HG02759 (cell line): ENCODE data around the gene GPRIN1.
A peak's percentile ranks its signal among the peaks of the same experiment; 100 is the strongest.
"Not testable (repeated sequence)": the region's sequence is repeated elsewhere in the genome, so short reads cannot be mapped to it uniquely, and the experiment has no call there.

ENCODE experiments used
- ATAC-seq: cut with Tn5 transposase; IDR thresholded peaks from one replicate; pipeline ENCODE4 v1.9.1; 2021; ENCODE audit warnings: mild to moderate bottlenecking, moderate library complexity; ENCODE audit not compliant: unreplicated experiment

The GPRIN1 gene

DNA sequence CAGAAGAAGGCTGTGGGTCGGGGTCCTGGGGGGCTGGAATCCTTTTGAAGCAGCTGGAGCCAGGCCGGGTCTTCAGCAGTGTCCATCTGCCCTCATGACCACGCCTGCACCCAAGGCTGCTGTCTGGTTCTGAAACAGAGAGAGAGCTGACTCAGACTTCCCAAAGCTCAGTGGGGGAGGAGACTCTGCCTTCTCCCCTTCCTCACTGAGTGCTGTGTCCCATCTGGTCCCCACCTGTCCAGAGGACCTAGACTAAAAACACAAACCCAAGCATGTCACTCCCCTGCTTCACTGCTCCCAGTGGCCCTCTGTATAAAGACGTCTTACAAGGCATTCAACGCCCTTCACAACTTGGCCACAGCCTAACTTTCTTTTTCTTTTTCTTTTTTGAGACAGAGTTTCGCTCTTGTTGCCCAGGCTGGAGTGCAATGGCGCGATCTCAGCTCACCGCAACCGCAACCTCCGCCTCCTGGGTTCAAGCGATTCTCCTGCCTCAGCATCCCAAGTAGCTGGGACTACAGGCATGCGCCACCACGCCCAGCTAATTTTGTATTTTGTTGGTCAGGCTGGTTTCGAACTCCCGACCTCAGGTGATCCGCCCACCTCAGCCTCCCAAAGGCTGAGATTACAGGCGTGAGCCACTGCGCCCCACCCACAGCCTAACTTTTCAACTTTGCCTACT lies 10.1 kb downstream of the GPRIN1 start:
- not testable (repeated sequence) for ATAC-seq

DNA sequence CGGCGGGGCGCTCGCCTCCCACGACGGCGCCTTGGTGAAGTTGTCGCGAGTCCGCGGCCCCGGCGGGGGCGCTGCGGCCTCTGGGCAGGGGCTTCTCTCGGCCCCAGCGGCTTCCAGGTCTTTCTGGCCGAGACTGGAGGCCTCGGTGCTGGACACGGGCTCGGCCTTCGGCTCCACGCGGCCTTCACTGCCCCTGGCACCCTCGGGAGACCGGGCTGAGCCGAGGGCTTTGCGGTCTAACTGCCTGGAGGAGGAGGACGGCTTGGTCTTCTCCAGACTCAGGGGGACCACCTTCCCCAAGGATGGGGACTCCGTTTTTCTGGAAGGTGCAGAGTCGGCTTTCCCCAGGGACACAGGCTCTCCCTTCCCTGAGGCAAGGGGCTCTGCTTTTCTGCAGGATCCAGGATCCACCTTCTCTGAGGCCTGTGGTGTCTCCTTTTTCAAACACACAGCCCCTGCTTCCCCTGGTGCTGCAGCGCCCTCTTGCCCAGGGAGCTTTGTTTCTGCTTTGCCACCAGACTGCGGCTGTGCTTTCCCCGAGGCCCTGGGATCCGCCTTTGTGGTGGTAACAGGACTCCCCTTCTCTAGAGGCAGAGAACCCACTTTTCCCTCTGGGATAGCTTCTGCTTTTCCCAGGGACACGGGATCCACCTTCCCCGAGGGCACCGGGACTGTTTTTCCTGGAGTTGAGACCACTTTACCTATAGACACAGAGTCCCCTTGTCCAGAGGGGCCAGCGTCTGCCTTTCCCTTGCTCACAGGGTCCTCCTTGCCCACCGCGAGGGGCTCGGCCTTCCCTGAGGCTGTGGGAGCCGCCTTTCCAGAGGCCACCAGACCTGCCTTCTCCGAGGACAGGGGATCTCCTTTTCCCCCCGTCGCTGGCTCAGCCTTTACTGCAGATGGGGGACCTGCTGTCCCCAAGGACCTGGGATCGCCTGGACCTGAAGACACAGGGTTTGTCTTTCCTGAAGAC lies 12.3 kb downstream of the GPRIN1 start:
- ATAC-seq = no peak

DNA sequence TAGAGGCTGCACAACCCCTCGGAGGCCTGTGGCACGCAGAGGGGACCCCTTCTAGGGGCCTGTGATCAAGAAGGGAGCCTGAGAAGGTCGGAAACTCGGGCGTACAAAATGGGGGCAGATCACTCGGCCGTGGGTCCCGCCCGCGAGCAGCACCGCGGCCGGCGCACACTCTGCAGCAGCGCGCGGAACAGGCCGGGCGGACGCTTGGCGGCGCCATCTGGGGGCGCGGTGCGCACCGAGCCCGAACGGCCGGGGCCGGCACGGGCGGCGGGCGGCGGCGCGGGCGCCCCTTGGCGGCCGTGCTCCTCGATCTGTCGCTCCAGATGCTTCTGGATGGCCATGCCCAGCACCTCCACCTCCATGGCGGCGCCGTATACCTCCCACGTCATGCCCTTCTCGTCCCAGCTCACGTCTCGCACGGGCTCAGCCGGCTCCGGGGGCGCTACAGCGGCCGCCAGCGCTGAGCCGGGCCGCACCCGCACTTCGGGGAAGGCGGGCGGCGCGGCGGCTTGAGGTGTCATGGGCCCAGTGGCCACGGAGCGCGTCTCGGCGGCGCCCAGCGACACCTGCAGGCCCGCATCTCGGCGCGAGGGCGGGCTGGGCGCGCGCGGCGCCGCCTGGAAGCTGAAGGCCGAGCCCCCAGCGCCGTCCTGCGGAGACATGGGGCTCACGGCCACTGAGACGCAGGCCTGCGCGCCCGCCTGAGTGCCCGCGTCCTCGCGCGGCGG lies 13.1 kb downstream of the GPRIN1 start:
- peak; percentile 76 for ATAC-seq

DNA sequence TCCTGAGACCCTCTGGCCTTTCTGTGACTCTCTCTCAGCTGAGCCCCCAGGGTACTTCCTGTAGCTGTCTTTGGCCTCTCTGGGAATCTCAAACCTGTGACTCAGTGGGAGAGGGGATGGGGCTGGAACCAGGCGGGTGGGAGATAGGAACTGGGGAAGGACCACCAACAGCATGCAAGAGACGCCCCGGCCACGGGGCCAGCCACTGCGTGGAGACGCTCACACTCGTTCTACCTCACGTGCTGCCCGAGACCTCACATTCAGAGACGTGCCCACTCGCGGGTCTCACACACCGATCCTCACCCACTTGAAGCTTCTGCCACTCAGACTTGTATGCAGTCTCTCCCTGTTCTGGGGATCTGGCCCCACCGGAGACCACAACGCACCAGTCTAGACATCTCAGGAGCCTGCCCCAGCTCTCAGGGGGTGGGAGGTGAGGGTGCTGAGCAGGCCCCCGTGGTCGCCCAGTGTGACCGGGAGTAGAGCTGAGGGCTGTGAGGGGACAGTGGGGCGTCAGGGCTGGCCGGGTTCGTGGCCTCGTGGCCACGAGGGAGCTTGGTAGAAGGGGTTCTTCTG lies 13.8 kb downstream of the GPRIN1 start:
- no peak for ATAC-seq

DNA sequence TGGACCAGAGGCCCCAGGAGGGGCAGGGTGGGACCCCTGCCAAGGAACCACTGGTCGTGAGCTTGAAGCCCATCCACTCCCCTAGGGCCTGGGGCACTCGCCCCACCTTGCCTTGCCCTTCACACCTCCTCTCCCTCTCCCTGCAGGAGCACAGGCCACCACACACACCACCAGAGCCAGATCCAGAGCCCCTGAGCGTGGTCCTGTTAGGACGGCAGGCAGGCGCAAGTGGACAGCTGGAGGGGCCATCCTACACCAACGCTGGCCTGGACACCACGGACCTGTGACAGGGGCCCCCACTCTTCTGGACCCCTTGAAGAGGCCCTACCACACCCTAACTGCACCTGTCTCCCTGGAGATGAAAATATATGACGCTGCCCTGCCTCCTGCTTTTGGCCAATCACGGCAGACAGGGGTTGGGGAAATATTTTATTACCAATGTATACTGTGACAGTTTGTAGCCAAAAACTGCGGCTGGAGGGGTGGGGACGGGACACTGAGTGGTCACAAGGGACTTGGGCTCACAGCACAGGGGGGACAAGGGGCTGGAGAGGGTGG lies 14.5 kb downstream of the GPRIN1 start:
- no peak for ATAC-seq

DNA sequence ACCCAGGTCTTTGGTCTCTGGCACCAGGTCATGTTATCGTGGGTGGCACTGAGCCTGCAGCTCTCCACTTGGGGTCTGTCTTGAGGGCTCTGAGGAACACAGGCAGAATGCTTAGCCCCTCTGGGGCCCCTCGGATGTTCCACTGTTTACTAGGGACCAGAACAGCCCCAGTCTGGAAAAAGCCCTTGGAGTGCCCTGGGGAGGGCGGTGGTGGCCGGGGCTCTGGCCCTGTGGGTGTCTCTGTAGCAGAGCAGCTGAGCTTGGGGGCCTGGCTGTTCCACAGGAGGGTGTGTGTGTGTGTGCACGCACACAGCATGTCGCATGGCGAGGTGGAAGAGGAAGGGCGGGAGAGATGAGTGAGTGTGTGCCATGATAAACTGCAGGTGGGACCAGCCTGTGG lies 15.4 kb downstream of the GPRIN1 start:
- no peak for ATAC-seq

DNA sequence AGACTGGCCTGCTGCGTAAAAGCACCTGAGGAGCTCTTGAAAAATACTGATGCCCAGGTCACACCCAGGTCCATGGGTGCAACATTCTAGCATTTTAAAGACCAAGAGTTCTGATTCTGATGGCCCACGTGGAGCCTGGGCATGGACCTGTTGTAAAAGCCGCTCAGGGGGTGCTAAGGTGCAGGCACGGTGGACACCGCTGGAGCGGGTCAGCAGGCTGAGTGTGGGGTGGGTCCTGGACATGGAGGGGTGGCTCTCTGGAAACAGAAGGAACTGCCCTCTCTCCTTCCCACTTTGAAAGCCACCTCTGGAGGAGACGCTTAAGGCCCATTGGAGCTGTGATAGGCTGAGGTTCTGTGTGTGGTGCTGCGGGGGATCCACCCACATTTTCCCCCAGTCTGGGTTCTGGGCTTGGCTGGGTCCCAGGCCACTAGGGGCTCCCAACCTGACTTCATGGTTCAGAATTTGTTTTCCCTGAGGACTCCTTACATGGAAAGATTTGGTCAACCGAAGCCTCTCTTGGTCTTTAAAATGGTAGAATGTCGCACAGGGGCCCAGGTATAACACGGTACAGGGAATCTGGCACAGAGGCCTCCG lies 16.6 kb downstream of the GPRIN1 start:
- ATAC-seq = no peak

DNA sequence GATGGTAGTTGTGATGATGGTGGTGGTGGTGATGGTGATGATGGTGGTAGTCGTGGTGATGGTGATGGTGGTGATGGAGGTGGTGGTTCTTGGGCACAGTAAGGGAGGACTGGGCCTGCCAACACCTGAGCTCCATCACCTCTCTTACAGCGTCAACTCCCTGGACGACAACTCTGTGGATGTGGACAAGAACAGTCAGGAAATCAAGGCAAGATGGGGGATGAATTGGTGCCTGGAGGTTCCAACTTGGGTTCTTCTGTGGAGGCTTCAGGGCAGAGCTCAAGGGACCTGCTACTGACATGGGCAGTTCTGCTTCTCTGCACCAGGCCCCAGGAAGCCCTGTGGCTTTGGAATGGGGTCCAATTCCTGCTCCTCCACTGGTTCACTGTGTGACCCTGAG lies 17.4 kb downstream of the GPRIN1 start:
- ATAC-seq = no peak

DNA sequence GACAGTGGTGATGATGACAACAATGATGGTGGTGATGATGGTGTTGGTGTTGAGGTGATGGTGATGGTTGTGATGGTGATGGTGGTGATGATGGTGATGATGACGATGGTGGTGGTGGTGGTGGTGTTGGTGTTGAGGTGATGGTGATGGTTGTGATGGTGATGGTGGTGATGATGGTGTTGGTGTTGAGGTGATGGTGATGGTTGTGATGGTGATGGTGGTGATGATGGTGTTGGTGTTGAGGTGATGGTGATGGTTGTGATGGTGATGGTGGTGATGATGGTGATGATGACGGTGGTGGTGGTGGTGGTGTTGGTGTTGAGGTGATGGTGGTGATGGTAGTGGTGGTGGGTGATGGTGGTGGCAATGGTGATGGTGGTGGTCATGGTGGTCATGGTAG lies 18.3 kb downstream of the GPRIN1 start:
- ATAC-seq = not testable (repeated sequence)

DNA sequence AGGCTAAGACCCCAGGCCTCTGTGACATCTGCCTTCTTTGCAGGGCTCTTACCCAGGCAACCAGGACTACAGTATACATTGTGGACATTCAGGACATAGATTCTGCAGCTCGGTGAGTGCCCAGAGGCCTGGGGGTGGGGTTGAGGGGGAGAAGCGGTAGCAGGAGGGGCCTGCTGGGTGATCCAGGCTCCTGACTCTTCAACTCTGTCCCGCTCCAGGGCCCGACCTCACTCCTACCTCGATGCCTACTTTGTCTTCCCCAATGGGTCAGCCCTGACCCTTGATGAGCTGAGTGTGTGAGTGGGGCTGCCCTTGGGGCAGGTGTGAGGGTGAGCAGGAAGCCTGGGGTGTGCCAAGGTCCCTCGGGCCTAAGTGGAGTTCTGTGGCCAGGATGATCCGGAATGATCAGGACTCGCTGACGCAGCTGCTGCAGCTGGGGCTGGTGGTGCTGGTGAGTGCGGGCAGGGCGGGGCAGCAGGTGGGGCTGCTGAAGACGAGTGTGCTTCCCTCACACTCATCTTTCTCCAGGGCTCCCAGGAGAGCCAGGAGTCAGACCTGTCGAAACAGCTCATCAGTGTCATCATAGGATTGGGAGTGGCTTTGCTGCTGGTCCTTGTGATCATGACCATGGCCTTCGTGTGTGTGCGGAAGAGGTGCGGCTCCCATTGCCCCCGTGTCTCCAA lies 19.8 kb downstream of the GPRIN1 start:
- ATAC-seq = no peak

DNA sequence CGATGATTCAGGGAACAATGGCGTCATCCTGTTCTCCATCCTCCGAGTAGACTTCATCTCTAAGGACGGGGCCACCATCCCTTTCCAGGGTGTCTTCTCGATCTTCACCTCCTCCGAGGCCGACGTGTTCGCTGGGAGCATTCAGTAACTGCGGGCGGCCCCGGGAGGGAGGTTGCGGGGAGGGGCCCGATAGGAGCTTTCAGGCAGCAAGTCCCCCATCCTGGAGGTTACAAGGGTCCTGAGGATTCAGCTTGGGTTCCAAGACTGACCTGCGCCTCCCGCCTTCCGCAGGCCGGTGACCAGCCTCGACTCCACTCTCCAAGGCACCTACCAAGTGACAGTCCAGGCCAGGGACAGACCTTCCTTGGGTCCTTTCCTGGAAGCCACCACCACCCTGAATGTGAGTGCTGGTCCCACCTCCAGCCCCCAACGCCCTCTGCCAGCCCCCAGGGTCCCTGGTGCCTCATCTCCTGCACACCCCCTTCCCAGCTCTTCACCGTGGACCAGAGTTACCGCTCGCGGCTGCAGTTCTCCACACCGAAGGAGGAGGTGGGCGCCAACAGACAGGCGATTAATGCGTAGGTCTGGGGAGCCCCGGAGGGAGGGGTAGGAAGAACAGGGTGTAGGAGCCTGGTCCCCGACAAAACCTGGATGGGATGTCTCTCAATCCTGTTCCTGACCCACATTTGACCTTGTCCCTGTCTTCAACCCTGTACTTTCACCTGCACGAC lies 20.8 kb downstream of the GPRIN1 start:
- no peak for ATAC-seq

DNA sequence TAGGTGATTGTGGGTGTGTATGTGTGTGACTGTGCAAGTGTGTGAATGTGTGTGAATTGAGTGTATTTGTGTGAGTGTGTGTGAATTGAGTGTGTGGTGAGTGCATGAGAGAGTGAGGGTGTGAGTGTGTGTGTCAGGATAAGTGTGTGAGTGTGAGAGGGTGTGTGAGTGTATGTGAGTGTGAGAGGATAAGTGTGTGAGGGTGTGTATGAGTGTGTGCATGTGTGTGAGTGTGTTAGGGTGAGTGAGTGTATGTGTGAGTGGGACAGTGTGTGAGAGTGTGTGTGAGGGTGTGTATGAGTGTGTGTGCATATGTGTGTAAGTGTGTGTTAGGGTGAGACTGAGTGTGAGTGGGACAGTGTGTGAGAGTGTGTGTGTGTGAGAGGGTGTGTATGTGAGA lies 21.7 kb downstream of the GPRIN1 start:
- no peak for ATAC-seq

DNA sequence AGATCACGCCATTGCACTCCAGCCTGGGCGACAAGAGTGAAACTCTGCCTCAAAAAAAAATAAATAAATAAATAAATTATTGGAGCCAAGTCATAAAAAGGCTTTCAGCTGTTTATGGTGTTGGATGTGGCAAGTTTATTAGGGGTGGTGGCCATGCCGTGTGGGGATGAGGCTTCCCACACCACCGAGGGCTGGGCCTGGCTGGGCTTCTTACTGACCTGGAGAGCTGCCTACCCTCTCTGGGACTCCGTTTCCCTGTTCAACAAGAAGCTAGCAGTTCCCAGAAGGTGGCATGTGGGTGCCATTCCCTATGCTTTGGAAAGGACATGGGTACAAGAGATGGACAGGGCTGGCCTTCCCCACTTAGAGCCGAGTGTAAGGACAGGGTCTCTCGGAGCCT lies 22.6 kb downstream of the GPRIN1 start:
- no peak for ATAC-seq

DNA sequence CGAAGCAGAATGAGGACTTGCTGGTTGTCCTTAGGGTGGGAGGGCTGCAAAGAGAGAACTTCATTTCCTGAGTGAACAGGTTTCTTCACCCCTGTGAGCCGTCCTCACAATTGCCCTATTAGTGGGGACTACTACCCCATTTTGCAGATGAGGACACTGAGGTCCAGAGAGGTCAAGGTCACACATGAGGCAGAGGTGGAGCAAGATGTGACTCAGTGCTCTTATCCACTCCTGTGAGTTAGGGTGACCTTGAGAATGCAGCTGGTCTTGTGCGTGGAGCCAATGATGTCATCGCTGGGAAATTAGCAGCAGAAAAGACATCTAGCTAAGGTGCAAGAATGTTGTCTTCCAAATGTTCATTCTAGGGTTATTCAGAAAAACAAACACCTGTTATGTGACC lies 26.9 kb downstream of the GPRIN1 start:
- ATAC-seq = no peak

DNA sequence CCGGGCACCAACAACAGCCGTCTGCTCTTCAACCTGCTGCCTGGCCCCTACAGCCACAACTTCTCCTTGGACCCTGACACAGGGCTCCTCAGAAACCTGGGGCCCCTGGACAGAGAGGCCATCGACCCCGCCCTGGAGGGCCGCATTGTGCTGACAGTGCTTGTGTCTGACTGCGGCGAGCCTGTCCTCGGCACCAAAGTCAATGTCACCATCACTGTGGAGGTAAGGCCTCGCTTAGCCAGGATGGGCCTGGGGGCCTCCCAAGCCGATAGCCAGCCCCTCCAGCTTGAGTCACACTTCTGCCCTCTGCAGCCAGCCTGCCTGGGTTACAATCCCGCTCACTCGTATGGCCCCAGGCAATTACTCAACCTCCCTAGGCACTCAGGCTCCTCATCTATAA lies 28.6 kb downstream of the GPRIN1 start:
- ATAC-seq = no peak

DNA sequence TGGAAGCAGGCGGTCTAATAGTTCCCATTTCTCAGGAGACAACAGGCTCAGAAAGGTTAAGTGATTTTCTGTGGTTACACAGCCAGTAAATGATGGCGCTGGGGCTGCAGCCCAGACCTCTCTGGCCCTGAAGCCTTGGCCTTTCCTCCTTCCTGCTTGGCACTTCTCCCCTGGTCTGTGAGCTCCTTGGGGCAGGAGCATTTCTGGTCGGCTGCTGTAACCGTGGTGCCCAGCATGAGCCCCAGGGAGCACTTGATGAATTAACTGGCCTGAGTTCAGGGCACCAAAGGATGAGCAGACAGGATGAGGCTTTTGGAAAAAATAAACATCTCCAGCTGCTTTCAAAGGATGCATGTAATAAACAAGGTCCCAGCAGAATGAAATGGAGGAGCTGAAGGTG lies 30.6 kb downstream of the GPRIN1 start:
- ATAC-seq = no peak

DNA sequence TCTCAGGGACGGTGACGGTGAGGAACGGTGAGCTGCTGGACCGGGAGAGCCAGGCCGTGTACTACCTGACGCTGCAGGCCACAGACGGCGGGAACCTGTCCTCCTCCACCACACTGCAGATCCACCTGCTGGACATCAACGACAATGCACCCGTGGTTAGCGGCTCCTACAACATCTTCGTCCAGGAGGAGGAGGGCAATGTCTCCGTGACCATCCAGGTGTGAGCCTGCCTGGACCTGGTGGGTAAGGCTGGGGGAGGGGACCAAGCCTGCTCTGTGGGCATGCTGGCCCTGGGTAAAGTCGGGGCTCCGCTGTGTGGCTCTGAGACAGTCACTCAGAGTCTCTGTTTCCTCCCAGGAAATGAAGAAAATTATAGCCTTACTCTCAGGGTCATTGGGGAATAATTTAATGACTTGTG lies 31.6 kb downstream of the GPRIN1 start:
- ATAC-seq = no peak

DNA sequence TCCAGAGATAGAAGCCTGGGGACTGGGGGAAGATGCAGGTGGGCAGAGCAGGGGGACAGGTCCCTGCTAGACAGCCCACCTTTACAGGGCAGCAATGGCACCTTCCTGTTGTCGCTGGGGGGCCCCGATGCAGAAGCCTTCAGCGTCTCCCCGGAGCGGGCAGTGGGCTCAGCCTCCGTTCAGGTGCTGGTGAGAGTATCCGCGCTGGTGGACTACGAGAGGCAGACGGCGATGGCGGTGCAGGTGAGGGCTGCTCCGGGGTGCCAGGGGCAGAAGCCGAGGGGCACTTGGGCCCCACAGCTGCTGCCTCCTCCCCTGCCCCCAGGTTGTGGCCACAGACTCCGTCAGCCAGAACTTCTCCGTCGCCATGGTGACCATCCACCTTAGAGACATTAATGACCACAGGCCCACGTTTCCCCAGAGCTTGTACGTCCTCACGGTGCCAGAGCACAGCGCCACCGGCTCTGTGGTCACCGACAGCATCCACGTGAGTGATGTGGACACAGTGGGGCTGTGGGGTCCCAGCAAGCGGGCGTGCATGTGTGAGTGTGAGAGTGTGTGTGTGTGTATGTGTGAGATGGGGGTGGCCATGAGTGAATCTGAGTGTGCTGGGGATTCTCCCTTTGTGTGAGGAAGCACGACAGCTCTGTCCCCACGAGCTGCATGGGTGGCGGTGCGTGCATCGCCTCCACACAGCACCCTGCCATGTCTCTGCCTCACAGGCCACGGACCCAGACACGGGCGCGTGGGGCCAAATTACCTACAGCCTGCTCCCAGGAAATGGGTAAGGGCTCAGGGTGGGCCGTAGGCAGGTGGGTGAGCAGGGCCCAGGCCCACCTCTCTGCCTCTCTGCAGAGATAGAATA lies 32.4 kb downstream of the GPRIN1 start:
- no peak for ATAC-seq
